Thyroid gland (tissue), 4 donors: ENCODE data around the gene TSPAN11. TPM values are rescaled to one million over a fixed set of nuclear protein-coding genes. Genes with fewer than 3 reads are reported as not detected.
A peak's percentile ranks its signal among the peaks of the same experiment; 100 is the strongest.

Experiments used
- DNase-seq, 2 donors: peaks; one replicate each; pipeline ENCODE4 v3.0.0-alpha.2; 2019
- H3K27ac ChIP-seq, 3 donors: fragments of 200-600 bp; sonication (generic); 1 replicate in 2 of 3; 2 replicates in 1 of 3; pipeline ENCODE4 v1.5.1; 2016 to 2019; ENCODE audit warnings: mild to moderate bottlenecking in 1 of 3, moderate library complexity in 1 of 3
- H3K27me3 ChIP-seq: fragments of 200-600 bp; sonication (generic); one replicate; pipeline ENCODE4 v1.5.1; 2019
- H3K36me3 ChIP-seq, 2 donors: fragments of 200-600 bp; sonication (generic); one replicate each; pipeline ENCODE4 v1.5.1; 2016 to 2019
- H3K4me1 ChIP-seq, 2 donors: fragments of 200-600 bp; sonication (generic); one replicate each; pipeline ENCODE4 v1.5.1; 2017 to 2019
- H3K4me3 ChIP-seq, 3 donors: fragments of 200-600 bp; sonication (generic); replicated peaks in 1 of 3; 1 replicate in 2 of 3; 2 replicates in 1 of 3; pipeline ENCODE4 v1.5.1; 2016; ENCODE audit warnings: mild to moderate bottlenecking in 1 of 3
- H3K9me3 ChIP-seq: fragments of 200-600 bp; sonication (generic); one replicate; pipeline ENCODE4 v1.5.1; 2017
- CTCF ChIP-seq, 6 experiments: fragments of 200-600 bp in 3 of 6; fragments of 450-650 bp in 3 of 6; sonication (generic) in 3 of 6; IDR thresholded peaks; one replicate each; pipeline ENCODE4 v1.5.1; 2016 to 2019; ENCODE audit warnings: antibody characterized with exemption in 6 of 6, mild to moderate bottlenecking in 2 of 6, inconsistent platforms in 1 of 6, moderate library complexity in 1 of 6
- POLR2A ChIP-seq, 2 donors: fragments of 450-650 bp; IDR thresholded peaks; one replicate each; pipeline ENCODE4 v1.6.1; 2017; ENCODE audit warnings: antibody characterized with exemption in 2 of 2, mild to moderate bottlenecking in 2 of 2, moderate library complexity in 1 of 2
- WGBS, 2 donors: methylation state at CpG; one replicate each; pipeline ENCODE4 v1.1.5; 2017; 5-methylcytosine and 5-hydroxymethylcytosine counted together
- intact Hi-C: fragments of 100-400 bp; cut with DNase I; formaldehyde crosslinking; loops from one replicate; pipeline ENCODE4 v1.15.1; 2023
- total RNA-seq, 4 donors: library from RNA; depleted of rRNA; stranded (reverse); fragments of >200 nt; gene quantifications; one replicate each; pipeline ENCODE4 v1.2.3, GENCODE V29; 2016

Gene TSPAN11
- total RNA-seq, 4 donors from 2014 or later, result 2.0 to 7.5 (median 4.4) TPM

DNA sequence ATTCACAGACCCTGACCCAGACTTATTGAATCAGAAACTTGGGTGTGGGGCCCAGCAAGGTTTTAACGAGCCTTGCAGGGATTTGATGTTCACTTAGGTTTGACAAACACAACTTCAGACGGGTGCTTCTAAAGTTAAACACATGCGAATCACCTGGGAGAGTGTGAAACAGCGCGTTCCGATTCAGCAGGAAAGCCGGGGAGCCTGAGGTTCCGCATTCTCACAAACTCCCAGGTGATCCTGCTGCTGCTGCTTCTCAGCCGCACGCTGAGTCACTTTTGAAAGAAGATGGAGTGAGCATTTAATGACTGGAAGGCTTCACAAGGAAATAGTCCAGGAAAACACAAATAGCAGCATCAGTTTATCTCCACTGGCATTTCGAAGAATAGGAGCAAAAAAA lies 102.9 kb downstream of the TSPAN11 start:
- WGBS, 2 donors, result 81 to 86% methylated on average over 11 of the region's 11 CpGs
- H3K27ac ChIP-seq, result no peak overlapping the region

GRCh38 chr12:31029916-31030562 lies 103.5 kb downstream of the TSPAN11 start:
- no peak overlapping the region for H3K4me3 ChIP-seq
- TF ChIP-seq CTCF (IDR thresholded peaks at IDR 0.05) (no peak), POLR2A (IDR thresholded peaks at IDR 0.05) (no peak)
- no peaks in the 10 kb centered on the region for H3K9me3 ChIP-seq
- intact Hi-C loops, result no loop called here
- H3K27me3 ChIP-seq, result no peaks in the 10 kb centered on the region
- H3K27ac ChIP-seq, result no peak overlapping the region
- WGBS, 2 donors, result 33 to 49% methylated on average over 6 of the region's 6 CpGs
- peak; percentile 74 to 79 for DNase-seq
- peaks cover 0 to 12% of the 10 kb centered on the region in 2 donors for H3K4me1 ChIP-seq
- H3K36me3 ChIP-seq, result no peaks in the 10 kb centered on the region

More for the DNA sequence above, 102.9 kb downstream of the TSPAN11 start:
- Histone ChIP-seq H3K4me1 (peaks cover 0 to 12% of the 10 kb centered on the region in 2 donors), H3K9me3 (no peaks in the 10 kb centered on the region), H3K4me3 (no peak overlapping the region), H3K27me3 (no peaks in the 10 kb centered on the region), H3K36me3 (no peaks in the 10 kb centered on the region)
- TF ChIP-seq CTCF (IDR thresholded peaks at IDR 0.05) (no peak), POLR2A (IDR thresholded peaks at IDR 0.05) (no peak)
- intact Hi-C loops, result no loop called here
- DNase-seq, result no peak

- Histone ChIP-seq H3K36me3 (no peaks in the 10 kb centered on the region), H3K4me3 (no peak overlapping the region), H3K4me1 (peaks cover 0 to 12% of the 10 kb centered on the region in 2 donors), H3K9me3 (no peaks in the 10 kb centered on the region), H3K27me3 (no peaks in the 10 kb centered on the region), H3K27ac (no peak overlapping the region)
- intact Hi-C loops, result no loop called here
- TF ChIP-seq CTCF (IDR thresholded peaks at IDR 0.05), result no peak
- TF ChIP-seq POLR2A (IDR thresholded peaks at IDR 0.05), result no peak
- WGBS, 2 donors, result 78 to 80% methylated on average over 4 of the region's 4 CpGs
- peak in 1 of 2 donors; percentile 27 for DNase-seq
Measured at GRCh38 chr12:31031951-31032335, 105.4 kb downstream of the TSPAN11 start.

DNA sequence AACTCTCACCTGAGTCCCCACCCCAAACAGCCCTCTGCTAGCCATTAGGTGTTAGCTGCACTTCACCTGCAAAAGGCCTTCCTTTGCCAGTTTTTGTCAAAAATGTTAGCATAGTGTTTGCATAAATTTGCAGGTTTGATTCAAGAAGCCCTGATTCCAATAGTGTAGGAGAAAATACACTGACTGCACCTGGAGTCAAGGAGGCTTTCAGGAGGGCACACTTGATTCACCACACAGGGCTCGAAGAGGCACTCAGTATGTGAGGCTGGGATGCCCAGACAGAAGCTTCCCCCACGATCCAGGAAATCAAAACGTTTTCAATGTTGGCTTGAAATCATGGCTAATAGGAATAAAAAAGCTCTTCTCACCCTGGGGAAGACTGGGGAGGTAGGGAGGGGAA lies 106.6 kb downstream of the TSPAN11 start:
- no peaks in the 10 kb centered on the region for H3K9me3 ChIP-seq
- H3K27me3 ChIP-seq, result no peaks in the 10 kb centered on the region
- peak; percentile 5 to 35 for DNase-seq
- intact Hi-C loops, result no loop called here
- WGBS, 2 donors, result 14 to 18% methylated on average over 3 of the region's 3 CpGs
- TF ChIP-seq CTCF (IDR thresholded peaks at IDR 0.05), result no peak
- TF ChIP-seq POLR2A (IDR thresholded peaks at IDR 0.05), result no peak
- peaks cover 0 to 12% of the 10 kb centered on the region in 2 donors for H3K4me1 ChIP-seq
- H3K27ac ChIP-seq, result no peak overlapping the region
- H3K36me3 ChIP-seq, result no peaks in the 10 kb centered on the region
- H3K4me3 ChIP-seq, result no peak overlapping the region

GRCh38 chr12:31033681-31034080 lies 107.1 kb downstream of the TSPAN11 start:
- intact Hi-C loops, result no loop called here
- Histone ChIP-seq H3K4me3 (no peak overlapping the region), H3K9me3 (no peaks in the 10 kb centered on the region), H3K4me1 (peaks cover 0 to 12% of the 10 kb centered on the region in 2 donors), H3K27me3 (no peaks in the 10 kb centered on the region), H3K36me3 (no peaks in the 10 kb centered on the region), H3K27ac (no peak overlapping the region)
- DNase-seq, result peak; percentile 9 to 40
- TF ChIP-seq POLR2A (IDR thresholded peaks at IDR 0.05) (no peak), CTCF (IDR thresholded peaks at IDR 0.05) (no peak)
- WGBS, 2 donors, result 79 to 80% methylated on average over 5 to 6 of the region's 6 CpGs
